ENCODE results near the gene KLF7. TPM values are rescaled to one million over a fixed set of nuclear protein-coding genes. Genes with fewer than 3 reads are reported as not detected.

The KLF7 gene
- total RNA-seq, 1 donor from 2014 or later, result 120 TPM

DNA sequence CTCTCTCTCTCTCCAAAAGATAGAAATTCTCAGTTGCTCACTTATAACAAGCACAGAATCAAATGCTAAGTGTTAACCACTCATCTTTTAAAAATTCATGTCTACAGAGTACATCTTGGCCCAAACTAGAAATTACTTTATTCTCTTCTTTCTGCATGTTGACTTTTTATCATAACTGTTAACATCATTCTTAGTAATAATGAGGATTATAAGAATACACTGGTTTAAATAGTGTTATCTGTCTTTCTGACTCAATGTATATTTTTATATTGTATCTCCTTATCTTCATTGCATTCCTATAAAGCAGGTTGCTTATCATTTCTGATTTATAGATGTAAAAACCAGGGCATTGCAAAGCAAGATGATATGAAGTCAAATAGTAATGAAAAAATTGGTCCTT, 17.8 kb upstream of the KLF7 start:
- Mint-ChIP-seq H3K4me1 (ENCODE audit: unreplicated experiment) (no peaks in the 10 kb centered on the region), H3K4me3 (ENCODE audit: unreplicated experiment) (no peak overlapping the region), H3K36me3 (ENCODE audit: low read depth, unreplicated experiment) (no peaks in the 10 kb centered on the region), H3K27ac (ENCODE audit: unreplicated experiment) (no peak overlapping the region), H3K27me3 (ENCODE audit: unreplicated experiment) (no peaks in the 10 kb centered on the region), H3K9me3 (ENCODE audit: unreplicated experiment) (no peaks in the 10 kb centered on the region)
- DNase-seq (ENCODE audit: low spot score), result no peak
- TF ChIP-seq, protein P1, sequence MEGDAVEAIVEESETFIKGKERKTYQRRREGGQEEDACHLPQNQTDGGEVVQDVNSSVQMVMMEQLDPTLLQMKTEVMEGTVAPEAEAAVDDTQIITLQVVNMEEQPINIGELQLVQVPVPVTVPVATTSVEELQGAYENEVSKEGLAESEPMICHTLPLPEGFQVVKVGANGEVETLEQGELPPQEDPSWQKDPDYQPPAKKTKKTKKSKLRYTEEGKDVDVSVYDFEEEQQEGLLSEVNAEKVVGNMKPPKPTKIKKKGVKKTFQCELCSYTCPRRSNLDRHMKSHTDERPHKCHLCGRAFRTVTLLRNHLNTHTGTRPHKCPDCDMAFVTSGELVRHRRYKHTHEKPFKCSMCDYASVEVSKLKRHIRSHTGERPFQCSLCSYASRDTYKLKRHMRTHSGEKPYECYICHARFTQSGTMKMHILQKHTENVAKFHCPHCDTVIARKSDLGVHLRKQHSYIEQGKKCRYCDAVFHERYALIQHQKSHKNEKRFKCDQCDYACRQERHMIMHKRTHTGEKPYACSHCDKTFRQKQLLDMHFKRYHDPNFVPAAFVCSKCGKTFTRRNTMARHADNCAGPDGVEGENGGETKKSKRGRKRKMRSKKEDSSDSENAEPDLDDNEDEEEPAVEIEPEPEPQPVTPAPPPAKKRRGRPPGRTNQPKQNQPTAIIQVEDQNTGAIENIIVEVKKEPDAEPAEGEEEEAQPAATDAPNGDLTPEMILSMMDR (IDR thresholded peaks at IDR 0.05; ENCODE audit: unreplicated experiment), result no peak

- no peaks in the 10 kb centered on the region for H3K4me1 Mint-ChIP-seq (ENCODE audit: unreplicated experiment)
- H3K36me3 Mint-ChIP-seq (ENCODE audit: low read depth, unreplicated experiment), result no peaks in the 10 kb centered on the region
- no peak for DNase-seq (ENCODE audit: low spot score)
- TF ChIP-seq, protein P1 (IDR thresholded peaks at IDR 0.05; ENCODE audit: unreplicated experiment), result no peak
- no peak overlapping the region for H3K27ac Mint-ChIP-seq (ENCODE audit: unreplicated experiment)
- H3K9me3 Mint-ChIP-seq (ENCODE audit: unreplicated experiment), result no peaks in the 10 kb centered on the region
- H3K27me3 Mint-ChIP-seq (ENCODE audit: unreplicated experiment), result no peaks in the 10 kb centered on the region
- no peak overlapping the region for H3K4me3 Mint-ChIP-seq (ENCODE audit: unreplicated experiment)
Measured at GRCh38 chr2:207182911-207183310, 17.2 kb upstream of the KLF7 start.

DNA sequence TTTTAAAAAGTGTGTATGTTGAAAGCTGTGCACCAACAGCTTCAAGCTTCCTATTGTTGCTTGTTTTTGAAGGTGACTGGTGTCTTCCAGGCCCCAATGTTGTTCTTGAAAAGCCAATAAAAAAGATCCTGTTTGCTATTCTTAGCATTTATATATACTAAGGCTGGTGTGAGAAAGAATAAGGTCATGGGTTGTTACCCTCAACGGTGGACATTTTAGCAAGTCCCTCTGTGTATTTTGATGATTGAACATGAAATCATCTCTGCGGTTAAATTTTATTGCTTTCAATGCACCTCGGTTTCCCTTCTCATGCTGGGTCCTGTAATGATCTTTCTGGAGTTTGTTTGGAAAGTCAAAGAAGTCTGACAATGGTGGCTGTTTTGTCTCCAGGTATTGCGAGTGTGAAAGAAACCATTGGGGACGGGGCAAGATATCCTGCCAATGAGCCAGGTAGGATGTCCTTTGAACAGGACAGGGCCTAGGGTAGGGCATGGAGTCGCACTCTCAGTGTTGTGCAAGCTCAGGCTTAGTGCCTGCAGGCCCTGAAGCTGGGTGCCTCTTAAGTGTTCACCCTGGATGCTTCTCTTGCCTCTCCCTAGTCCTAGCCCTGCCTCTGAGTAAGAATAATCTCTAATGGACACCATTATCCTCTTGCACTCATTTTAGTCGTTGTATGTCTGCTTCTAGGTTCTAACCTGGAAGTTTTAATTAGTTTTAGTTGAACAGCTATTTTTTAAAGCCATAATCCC, 16.0 kb upstream of the KLF7 start:
- Mint-ChIP-seq H3K27ac (ENCODE audit: unreplicated experiment) (no peak overlapping the region), H3K27me3 (ENCODE audit: unreplicated experiment) (no peaks in the 10 kb centered on the region), H3K4me3 (ENCODE audit: unreplicated experiment) (no peak overlapping the region), H3K9me3 (ENCODE audit: unreplicated experiment) (no peaks in the 10 kb centered on the region), H3K36me3 (ENCODE audit: low read depth, unreplicated experiment) (no peaks in the 10 kb centered on the region), H3K4me1 (ENCODE audit: unreplicated experiment) (no peaks in the 10 kb centered on the region)
- no peak for DNase-seq (ENCODE audit: low spot score)
- TF ChIP-seq, protein P1 (IDR thresholded peaks at IDR 0.05; ENCODE audit: unreplicated experiment), result no peak

DNA sequence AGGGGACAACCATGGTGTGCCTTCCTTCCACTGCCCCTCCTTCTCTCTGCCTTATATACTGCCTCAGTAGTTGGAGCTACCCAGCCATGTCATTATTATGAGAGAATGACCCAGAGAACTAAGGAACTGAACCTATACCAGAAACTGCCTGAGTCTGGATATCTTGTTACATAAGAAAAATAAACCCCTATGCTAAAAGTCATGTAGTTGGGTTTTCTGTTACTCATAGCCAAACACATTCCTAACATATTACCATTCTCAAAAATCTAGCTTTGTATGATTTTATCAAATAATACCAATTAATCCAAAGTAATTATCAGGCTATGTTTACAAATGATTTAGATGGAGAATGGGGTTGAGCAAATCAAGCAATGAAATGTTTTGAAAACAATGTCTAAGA, 15.0 kb upstream of the KLF7 start:
- Mint-ChIP-seq H3K27ac (ENCODE audit: unreplicated experiment) (no peak overlapping the region), H3K9me3 (ENCODE audit: unreplicated experiment) (no peaks in the 10 kb centered on the region), H3K36me3 (ENCODE audit: low read depth, unreplicated experiment) (no peaks in the 10 kb centered on the region), H3K4me1 (ENCODE audit: unreplicated experiment) (peaks cover 4% of the 10 kb centered on the region), H3K27me3 (ENCODE audit: unreplicated experiment) (no peaks in the 10 kb centered on the region), H3K4me3 (ENCODE audit: unreplicated experiment) (no peak overlapping the region)
- no peak for DNase-seq (ENCODE audit: low spot score)
- TF ChIP-seq, protein P1 (IDR thresholded peaks at IDR 0.05; ENCODE audit: unreplicated experiment), result no peak

DNA sequence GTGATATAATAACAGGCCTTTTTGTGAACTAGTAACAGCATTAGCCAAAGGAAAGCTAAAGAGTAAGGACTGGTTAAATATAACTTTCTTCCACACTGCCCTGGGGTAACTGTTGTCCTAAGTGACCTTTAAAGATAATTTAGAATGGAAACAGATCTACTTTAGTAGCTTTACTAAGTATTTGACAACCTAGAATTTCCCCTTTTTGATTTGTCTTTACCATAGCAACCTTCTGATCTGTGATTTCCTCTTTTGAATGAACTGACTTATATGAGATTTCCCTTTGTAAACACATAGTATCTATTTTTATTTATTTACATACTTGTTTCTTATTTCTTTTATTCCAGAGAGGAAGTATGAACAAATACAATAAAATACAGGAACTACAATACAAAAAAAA, 10.5 kb upstream of the KLF7 start:
- TF ChIP-seq, protein P1 (IDR thresholded peaks at IDR 0.05; ENCODE audit: unreplicated experiment), result no peak
- H3K4me1 Mint-ChIP-seq (ENCODE audit: unreplicated experiment), result peaks cover 4% of the 10 kb centered on the region
- DNase-seq (ENCODE audit: low spot score), result no peak
- no peaks in the 10 kb centered on the region for H3K27me3 Mint-ChIP-seq (ENCODE audit: unreplicated experiment)
- no peak overlapping the region for H3K27ac Mint-ChIP-seq (ENCODE audit: unreplicated experiment)
- no peaks in the 10 kb centered on the region for H3K9me3 Mint-ChIP-seq (ENCODE audit: unreplicated experiment)
- H3K36me3 Mint-ChIP-seq (ENCODE audit: low read depth, unreplicated experiment), result no peaks in the 10 kb centered on the region
- no peak overlapping the region for H3K4me3 Mint-ChIP-seq (ENCODE audit: unreplicated experiment)

Measured in endothelial cell (in vitro differentiated cells).